Nephron progenitor cell (in vitro differentiated cells): ENCODE measurements around the gene AFAP1.

ENCODE experiments used
- DNase-seq: peaks from one replicate; pipeline ENCODE4 v3.0.0; 2021
- H3K27ac Mint-ChIP-seq: 2 replicates; pipeline ENCODE4 v1.8.0; 2021; ENCODE audit warnings: mild to moderate bottlenecking, moderate library complexity, mixed read lengths
- H3K27me3 Mint-ChIP-seq: 2 replicates; pipeline ENCODE4 v1.8.0; 2021; ENCODE audit warnings: mild to moderate bottlenecking, low read depth, mixed read lengths; ENCODE audit not compliant: poor library complexity
- H3K36me3 Mint-ChIP-seq: 2 replicates; pipeline ENCODE4 v1.8.0; 2021; ENCODE audit warnings: low read depth, mixed read lengths
- H3K4me1 Mint-ChIP-seq: 2 replicates; pipeline ENCODE4 v1.8.0; 2021; ENCODE audit warnings: mixed read lengths
- H3K4me3 Mint-ChIP-seq: 2 replicates; pipeline ENCODE4 v1.8.0; 2021; ENCODE audit warnings: mild to moderate bottlenecking, moderate library complexity, mixed read lengths
- H3K9me3 Mint-ChIP-seq: 2 replicates; pipeline ENCODE4 v1.8.0; 2021; ENCODE audit warnings: mild to moderate bottlenecking, moderate library complexity, mixed read lengths
- TF ChIP-seq, protein P1 (sequence below): fragments of 200-600 bp; sonication (generic); IDR thresholded peaks from 2 replicates; pipeline ENCODE4 v1.5.0; 2021; ENCODE audit warnings: antibody characterized with exemption

The AFAP1 gene

GRCh38 chr4:7880683-7881082 is 59.0 kb downstream of the AFAP1 start:
- no peak for DNase-seq
- Mint-ChIP-seq H3K9me3 (peaks cover 26% of the 10 kb centered on the region), H3K27me3 (no peaks in the 10 kb centered on the region), H3K4me1 (peaks cover 61% of the 10 kb centered on the region), H3K4me3 (no peak overlapping the region), H3K27ac (peak overlapping the region; percentile 84), H3K36me3 (peaks cover 27% of the 10 kb centered on the region)
- TF ChIP-seq, protein P1, sequence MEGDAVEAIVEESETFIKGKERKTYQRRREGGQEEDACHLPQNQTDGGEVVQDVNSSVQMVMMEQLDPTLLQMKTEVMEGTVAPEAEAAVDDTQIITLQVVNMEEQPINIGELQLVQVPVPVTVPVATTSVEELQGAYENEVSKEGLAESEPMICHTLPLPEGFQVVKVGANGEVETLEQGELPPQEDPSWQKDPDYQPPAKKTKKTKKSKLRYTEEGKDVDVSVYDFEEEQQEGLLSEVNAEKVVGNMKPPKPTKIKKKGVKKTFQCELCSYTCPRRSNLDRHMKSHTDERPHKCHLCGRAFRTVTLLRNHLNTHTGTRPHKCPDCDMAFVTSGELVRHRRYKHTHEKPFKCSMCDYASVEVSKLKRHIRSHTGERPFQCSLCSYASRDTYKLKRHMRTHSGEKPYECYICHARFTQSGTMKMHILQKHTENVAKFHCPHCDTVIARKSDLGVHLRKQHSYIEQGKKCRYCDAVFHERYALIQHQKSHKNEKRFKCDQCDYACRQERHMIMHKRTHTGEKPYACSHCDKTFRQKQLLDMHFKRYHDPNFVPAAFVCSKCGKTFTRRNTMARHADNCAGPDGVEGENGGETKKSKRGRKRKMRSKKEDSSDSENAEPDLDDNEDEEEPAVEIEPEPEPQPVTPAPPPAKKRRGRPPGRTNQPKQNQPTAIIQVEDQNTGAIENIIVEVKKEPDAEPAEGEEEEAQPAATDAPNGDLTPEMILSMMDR: no peak

- peaks cover 57% of the 10 kb centered on the region for H3K4me1 Mint-ChIP-seq
- peaks cover 19% of the 10 kb centered on the region for H3K9me3 Mint-ChIP-seq
- DNase-seq: no peak
- TF ChIP-seq, protein P1: no peak
- H3K27ac Mint-ChIP-seq: peak overlapping the region; percentile 33
- H3K27me3 Mint-ChIP-seq: no peaks in the 10 kb centered on the region
- no peak overlapping the region for H3K4me3 Mint-ChIP-seq
- H3K36me3 Mint-ChIP-seq: peaks cover 22% of the 10 kb centered on the region
Measured at GRCh38 chr4:7879127-7879526, 60.5 kb downstream of the AFAP1 start.

DNA sequence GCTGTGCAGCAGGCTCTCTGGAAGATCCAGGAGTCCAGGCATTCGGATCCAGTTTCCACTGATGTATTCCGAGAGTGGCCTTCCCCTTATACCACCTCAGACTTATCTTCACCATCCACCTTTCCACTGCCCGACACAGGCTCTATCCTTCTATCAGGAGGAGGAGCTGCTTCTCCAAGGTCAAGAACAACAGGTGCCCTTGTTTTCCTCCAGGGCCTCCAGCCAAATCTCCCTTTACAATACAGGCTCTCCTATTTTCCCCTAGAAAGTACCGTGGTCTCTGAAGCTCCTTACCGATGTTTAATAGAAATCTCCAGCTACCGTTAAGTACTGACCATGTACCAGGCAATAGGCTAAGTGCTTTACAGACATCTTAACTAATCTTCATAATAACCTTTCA is 61.3 kb downstream of the AFAP1 start:
- Mint-ChIP-seq H3K27me3 (no peaks in the 10 kb centered on the region), H3K9me3 (peaks cover 23% of the 10 kb centered on the region), H3K27ac (no peak overlapping the region), H3K36me3 (peaks cover 24% of the 10 kb centered on the region), H3K4me1 (peaks cover 57% of the 10 kb centered on the region), H3K4me3 (no peak overlapping the region)
- no peak for DNase-seq
- TF ChIP-seq, protein P1: no peak

DNA sequence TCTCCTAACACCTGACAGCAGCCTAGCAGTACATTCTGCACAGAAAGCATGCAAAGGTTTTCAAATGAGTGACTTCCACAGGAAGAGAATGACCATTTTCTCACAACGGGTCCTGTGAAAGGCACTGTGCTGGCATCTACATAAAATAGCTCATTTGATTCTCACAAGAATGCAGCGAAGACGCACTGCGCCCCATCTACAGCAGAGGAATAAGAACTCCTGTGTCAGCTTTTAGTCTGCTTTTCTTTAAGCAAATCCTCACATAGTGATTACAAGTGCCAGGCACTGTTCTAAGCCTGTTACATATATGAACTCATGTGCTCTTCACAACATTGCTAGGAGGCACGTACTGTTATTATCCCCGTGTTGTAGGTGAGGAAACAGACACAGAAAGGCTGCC is 62.5 kb downstream of the AFAP1 start:
- TF ChIP-seq, protein P1: no peak
- Mint-ChIP-seq H3K4me1 (peaks cover 57% of the 10 kb centered on the region), H3K27ac (peak overlapping the region; percentile 42), H3K4me3 (no peak overlapping the region), H3K36me3 (peaks cover 24% of the 10 kb centered on the region), H3K27me3 (no peaks in the 10 kb centered on the region), H3K9me3 (peaks cover 23% of the 10 kb centered on the region)
- no peak for DNase-seq

GRCh38 chr4:7876201-7876875 is 63.3 kb downstream of the AFAP1 start:
- Mint-ChIP-seq H3K4me3 (no peak overlapping the region), H3K9me3 (peaks cover 31% of the 10 kb centered on the region), H3K27ac (peak overlapping the region; percentile 52), H3K36me3 (peaks cover 32% of the 10 kb centered on the region), H3K27me3 (no peaks in the 10 kb centered on the region), H3K4me1 (peaks cover 56% of the 10 kb centered on the region)
- DNase-seq: peak; percentile 20
- TF ChIP-seq, protein P1: peak; percentile 23

- Mint-ChIP-seq H3K9me3 (peaks cover 33% of the 10 kb centered on the region), H3K4me1 (peaks cover 44% of the 10 kb centered on the region), H3K27me3 (no peaks in the 10 kb centered on the region), H3K4me3 (no peak overlapping the region), H3K36me3 (peaks cover 47% of the 10 kb centered on the region), H3K27ac (no peak overlapping the region)
- TF ChIP-seq, protein P1: no peak
- no peak for DNase-seq
Measured at GRCh38 chr4:7874838-7875237, 64.8 kb downstream of the AFAP1 start.
